BLaER1 (cell line): Measurements from ENCODE around the gene GOLT1A.

ENCODE experiments used
- H3K27ac ChIP-seq: shearing (Covaris generic); formaldehyde crosslinking; 2 replicates; pipeline ENCODE4 v1.8.1; 2022
- H3K27me3 ChIP-seq: shearing (Covaris generic); formaldehyde crosslinking; 2 replicates; pipeline ENCODE4 v1.8.1; 2022
- H3K36me3 ChIP-seq: shearing (Covaris generic); formaldehyde crosslinking; 2 replicates; pipeline ENCODE4 v1.8.1; 2022
- H3K4me1 ChIP-seq: shearing (Covaris generic); formaldehyde crosslinking; 2 replicates; pipeline ENCODE4 v1.8.1; 2022
- H3K4me2 ChIP-seq: shearing (Covaris generic); formaldehyde crosslinking; 2 replicates; pipeline ENCODE4 v1.8.1; 2022
- H3K4me3 ChIP-seq: shearing (Covaris generic); formaldehyde crosslinking; 2 replicates; pipeline ENCODE4 v1.8.1; 2022
- H3K9ac ChIP-seq: shearing (Covaris generic); formaldehyde crosslinking; 2 replicates; pipeline ENCODE4 v1.8.1; 2022
- H3K9me3 ChIP-seq: shearing (Covaris generic); formaldehyde crosslinking; 2 replicates; pipeline ENCODE4 v1.8.1; 2022
- H4K20me1 ChIP-seq: shearing (Covaris generic); formaldehyde crosslinking; 2 replicates; pipeline ENCODE4 v1.8.1; 2022
- Cebpa-rat ChIP-seq: shearing (Covaris generic); IDR thresholded peaks from 2 replicates; pipeline ENCODE4 v1.8.1; 2022

The GOLT1A gene

GRCh38 chr1:204258213-204259115, 44.7 kb upstream of the GOLT1A start:
- no peak overlapping the region for H3K9ac ChIP-seq
- H3K4me1 ChIP-seq: peaks cover 35% of the 10 kb centered on the region
- no peaks in the 10 kb centered on the region for H3K9me3 ChIP-seq
- no peak overlapping the region for H3K4me3 ChIP-seq
- no peaks in the 10 kb centered on the region for H4K20me1 ChIP-seq
- H3K4me2 ChIP-seq: no peak overlapping the region
- H3K27ac ChIP-seq: no peak overlapping the region
- TF ChIP-seq Cebpa-rat: no peak
- H3K36me3 ChIP-seq: no peaks in the 10 kb centered on the region
- H3K27me3 ChIP-seq: no peaks in the 10 kb centered on the region

- no peak for TF ChIP-seq Cebpa-rat
- H3K9ac ChIP-seq: no peak overlapping the region
Measured at GRCh38 chr1:204257446-204257845, 43.7 kb upstream of the GOLT1A start.

GRCh38 chr1:204256531-204256930, 42.7 kb upstream of the GOLT1A start:
- Histone ChIP-seq H3K36me3 (no peaks in the 10 kb centered on the region), H3K27ac (no peak overlapping the region), H4K20me1 (no peaks in the 10 kb centered on the region), H3K9me3 (no peaks in the 10 kb centered on the region), H3K4me1 (peaks cover 16% of the 10 kb centered on the region), H3K4me2 (no peak overlapping the region), H3K4me3 (no peak overlapping the region), H3K27me3 (no peaks in the 10 kb centered on the region), H3K9ac (no peak overlapping the region)
- no peak for TF ChIP-seq Cebpa-rat

More at GRCh38 chr1:204257446-204257845, 43.7 kb upstream of the GOLT1A start:
- Histone ChIP-seq H3K36me3 (no peaks in the 10 kb centered on the region), H3K4me3 (no peak overlapping the region), H3K27ac (no peak overlapping the region), H3K9me3 (no peaks in the 10 kb centered on the region), H3K27me3 (no peaks in the 10 kb centered on the region), H4K20me1 (no peaks in the 10 kb centered on the region), H3K4me2 (no peak overlapping the region), H3K4me1 (peaks cover 25% of the 10 kb centered on the region)

- Histone ChIP-seq H3K36me3 (no peaks in the 10 kb centered on the region), H3K4me3 (no peak overlapping the region), H3K9me3 (no peaks in the 10 kb centered on the region), H3K27me3 (no peaks in the 10 kb centered on the region), H3K4me1 (peaks cover 13% of the 10 kb centered on the region), H4K20me1 (no peaks in the 10 kb centered on the region), H3K9ac (no peak overlapping the region), H3K4me2 (no peak overlapping the region), H3K27ac (no peak overlapping the region)
- no peak for TF ChIP-seq Cebpa-rat
Measured at GRCh38 chr1:204255966-204256365, 42.2 kb upstream of the GOLT1A start.

GRCh38 chr1:204255225-204255624, 41.4 kb upstream of the GOLT1A start:
- Histone ChIP-seq H3K4me2 (no peak overlapping the region), H3K9me3 (no peaks in the 10 kb centered on the region), H3K27ac (no peak overlapping the region), H4K20me1 (no peaks in the 10 kb centered on the region), H3K27me3 (no peaks in the 10 kb centered on the region), H3K4me1 (peaks cover 13% of the 10 kb centered on the region), H3K4me3 (no peak overlapping the region), H3K36me3 (no peaks in the 10 kb centered on the region), H3K9ac (no peak overlapping the region)
- no peak for TF ChIP-seq Cebpa-rat

GRCh38 chr1:204254031-204254661, 40.4 kb upstream of the GOLT1A start:
- Histone ChIP-seq H3K4me1 (peaks cover 13% of the 10 kb centered on the region), H3K4me3 (no peak overlapping the region), H3K4me2 (no peak overlapping the region), H4K20me1 (no peaks in the 10 kb centered on the region), H3K27ac (no peak overlapping the region), H3K9ac (no peak overlapping the region), H3K27me3 (no peaks in the 10 kb centered on the region), H3K36me3 (no peaks in the 10 kb centered on the region), H3K9me3 (no peaks in the 10 kb centered on the region)
- no peak for TF ChIP-seq Cebpa-rat

- Histone ChIP-seq H4K20me1 (no peaks in the 10 kb centered on the region), H3K27me3 (no peaks in the 10 kb centered on the region), H3K27ac (no peak overlapping the region), H3K4me3 (no peak overlapping the region), H3K9me3 (no peaks in the 10 kb centered on the region), H3K9ac (no peak overlapping the region), H3K4me1 (peaks cover 9% of the 10 kb centered on the region), H3K4me2 (no peak overlapping the region), H3K36me3 (no peaks in the 10 kb centered on the region)
- no peak for TF ChIP-seq Cebpa-rat
Measured at GRCh38 chr1:204251926-204252689, 38.3 kb upstream of the GOLT1A start.

GRCh38 chr1:204251286-204251685, 37.5 kb upstream of the GOLT1A start:
- Histone ChIP-seq H3K4me1 (peaks cover 9% of the 10 kb centered on the region), H3K27ac (no peak overlapping the region), H3K9me3 (no peaks in the 10 kb centered on the region), H3K36me3 (no peaks in the 10 kb centered on the region), H3K27me3 (no peaks in the 10 kb centered on the region), H3K4me2 (no peak overlapping the region), H3K9ac (no peak overlapping the region), H4K20me1 (no peaks in the 10 kb centered on the region), H3K4me3 (no peak overlapping the region)
- TF ChIP-seq Cebpa-rat: no peak

- H3K4me3 ChIP-seq: no peak overlapping the region
- H4K20me1 ChIP-seq: no peaks in the 10 kb centered on the region
- H3K36me3 ChIP-seq: no peaks in the 10 kb centered on the region
- no peaks in the 10 kb centered on the region for H3K27me3 ChIP-seq
- H3K9ac ChIP-seq: no peak overlapping the region
- no peak overlapping the region for H3K27ac ChIP-seq
- no peaks in the 10 kb centered on the region for H3K9me3 ChIP-seq
- H3K4me1 ChIP-seq: peaks cover 5% of the 10 kb centered on the region
- H3K4me2 ChIP-seq: no peak overlapping the region
- no peak for TF ChIP-seq Cebpa-rat
Measured at GRCh38 chr1:204250428-204251030, 36.7 kb upstream of the GOLT1A start.
